Upper lobe of left lung (tissue), 6 donors: ENCODE results near the gene GRM3. TPM values are rescaled to one million over a fixed set of nuclear protein-coding genes. Genes with fewer than 3 reads are reported as not detected.

Experiments
- ATAC-seq, 2 donors: fragments of 200-7000 bp; cut with Tn5 transposase; one replicate each; pipeline ENCODE4 v1.9.1; 2022; ENCODE audit warnings: mild to moderate bottlenecking in 2 of 2, moderate library complexity in 2 of 2; ENCODE audit not compliant: low FRiP score in 2 of 2
- DNase-seq, 2 donors: peaks; one replicate each; pipeline ENCODE4 v3.0.0-alpha.2; 2019 to 2020
- H3K27ac ChIP-seq, 4 donors: fragments of 200-600 bp; sonication (generic); one replicate each; pipeline ENCODE4 v1.5.1; 2016 to 2019
- H3K27me3 ChIP-seq, 4 donors: fragments of 200-600 bp; sonication (generic); one replicate each; pipeline ENCODE4 v1.5.1; 2017 to 2019
- H3K36me3 ChIP-seq, 4 donors: fragments of 200-600 bp; sonication (generic); one replicate each; pipeline ENCODE4 v1.5.1; 2016 to 2019
- H3K4me1 ChIP-seq, 4 donors: fragments of 200-600 bp; sonication (generic); one replicate each; pipeline ENCODE4 v1.5.1; 2018 to 2019
- H3K4me3 ChIP-seq, 4 donors: fragments of 200-600 bp; sonication (generic); one replicate each; pipeline ENCODE4 v1.5.1; 2017 to 2019; ENCODE audit warnings: mild to moderate bottlenecking in 2 of 4, moderate library complexity in 1 of 4
- H3K9me3 ChIP-seq, 4 donors: fragments of 200-600 bp; sonication (generic); one replicate each; pipeline ENCODE4 v1.5.1; 2018 to 2019
- EP300 ChIP-seq, 4 donors: sonication (generic); formaldehyde crosslinking; IDR thresholded peaks; one replicate each; pipeline ENCODE4 v1.5.1; 2017; ENCODE audit warnings: antibody characterized with exemption in 4 of 4, control low read depth in 2 of 4
- POLR2A ChIP-seq, 4 donors: fragments of 450-650 bp; IDR thresholded peaks; one replicate each; pipeline ENCODE4 v1.5.1; 2016 to 2017; ENCODE audit warnings: antibody characterized with exemption in 4 of 4, mild to moderate bottlenecking in 2 of 4
- POLR2AphosphoS5 ChIP-seq, 2 donors: sonication (generic); formaldehyde crosslinking; IDR thresholded peaks; one replicate each; pipeline ENCODE4 v1.5.1; 2017; ENCODE audit warnings: antibody characterized with exemption in 2 of 2
- WGBS, 2 donors: methylation state at CpG; one replicate each; pipeline ENCODE4 v1.1.5; 2017 to 2018; 5-methylcytosine and 5-hydroxymethylcytosine counted together
- total RNA-seq, 6 donors: library from RNA; depleted of rRNA in 4 of 6; stranded (reverse); fragments of >200 nt in 4 of 6; gene quantifications; one replicate each; pipeline versions ENCODE4 v1.1.0 to v1.2.1, GENCODE V29; 2016 to 2021
- TF ChIP-seq, protein P1 (sequence below), 6 experiments: fragments of 450-650 bp in 4 of 6; fragments of 200-600 bp in 2 of 6; sonication (generic) in 2 of 6; IDR thresholded peaks; one replicate each; pipeline ENCODE4 v1.5.1; 2016 to 2019; ENCODE audit warnings: antibody characterized with exemption in 6 of 6
- donor health status: DM: no; HTN: no; CAD: no; lungs with moderate emphysema.
- donor health status: DM: no; HTN: yes; CAD: no; lungs with severe emphysema.

GRM3 gene
- total RNA-seq, 6 donors from 2014 or later: not detected

DNA sequence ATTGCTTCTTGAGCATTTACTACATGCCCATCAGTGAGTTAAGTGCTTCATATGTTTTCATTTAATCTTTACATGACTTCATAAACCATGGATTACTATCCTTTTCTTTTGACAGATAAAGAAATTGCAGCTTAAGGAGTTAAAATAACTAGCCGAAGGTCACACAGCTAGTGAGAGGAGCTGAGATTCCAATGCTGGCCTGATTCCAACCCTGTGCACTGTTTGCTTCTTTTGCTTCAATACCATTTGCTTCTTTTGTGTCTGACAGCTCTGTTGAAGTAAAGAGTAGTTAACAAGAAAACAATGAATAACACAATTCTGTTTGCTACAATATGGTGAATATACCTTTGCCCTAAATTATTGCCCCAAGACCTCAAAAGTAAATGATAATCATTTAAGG, 132.4 kb downstream of the GRM3 start:
- DNase-seq: no peak
- TF ChIP-seq, protein P1, sequence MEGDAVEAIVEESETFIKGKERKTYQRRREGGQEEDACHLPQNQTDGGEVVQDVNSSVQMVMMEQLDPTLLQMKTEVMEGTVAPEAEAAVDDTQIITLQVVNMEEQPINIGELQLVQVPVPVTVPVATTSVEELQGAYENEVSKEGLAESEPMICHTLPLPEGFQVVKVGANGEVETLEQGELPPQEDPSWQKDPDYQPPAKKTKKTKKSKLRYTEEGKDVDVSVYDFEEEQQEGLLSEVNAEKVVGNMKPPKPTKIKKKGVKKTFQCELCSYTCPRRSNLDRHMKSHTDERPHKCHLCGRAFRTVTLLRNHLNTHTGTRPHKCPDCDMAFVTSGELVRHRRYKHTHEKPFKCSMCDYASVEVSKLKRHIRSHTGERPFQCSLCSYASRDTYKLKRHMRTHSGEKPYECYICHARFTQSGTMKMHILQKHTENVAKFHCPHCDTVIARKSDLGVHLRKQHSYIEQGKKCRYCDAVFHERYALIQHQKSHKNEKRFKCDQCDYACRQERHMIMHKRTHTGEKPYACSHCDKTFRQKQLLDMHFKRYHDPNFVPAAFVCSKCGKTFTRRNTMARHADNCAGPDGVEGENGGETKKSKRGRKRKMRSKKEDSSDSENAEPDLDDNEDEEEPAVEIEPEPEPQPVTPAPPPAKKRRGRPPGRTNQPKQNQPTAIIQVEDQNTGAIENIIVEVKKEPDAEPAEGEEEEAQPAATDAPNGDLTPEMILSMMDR (IDR thresholded peaks at IDR 0.05): no peak
- TF ChIP-seq POLR2AphosphoS5 (IDR thresholded peaks at IDR 0.05): no peak
- TF ChIP-seq EP300 (IDR thresholded peaks at IDR 0.05): no peak
- no peak for TF ChIP-seq POLR2A (IDR thresholded peaks at IDR 0.05)
- H3K27ac ChIP-seq: no peak overlapping the region
- no peaks in the 10 kb centered on the region for H3K36me3 ChIP-seq
- no peaks in the 10 kb centered on the region for H3K4me1 ChIP-seq
- H3K9me3 ChIP-seq: no peaks in the 10 kb centered on the region
- WGBS, 2 donors: 29 to 37% methylated on average over 1 of the region's 1 CpG
- H3K27me3 ChIP-seq: no peaks in the 10 kb centered on the region
- ATAC-seq: no peak
- H3K4me3 ChIP-seq: no peak overlapping the region

DNA sequence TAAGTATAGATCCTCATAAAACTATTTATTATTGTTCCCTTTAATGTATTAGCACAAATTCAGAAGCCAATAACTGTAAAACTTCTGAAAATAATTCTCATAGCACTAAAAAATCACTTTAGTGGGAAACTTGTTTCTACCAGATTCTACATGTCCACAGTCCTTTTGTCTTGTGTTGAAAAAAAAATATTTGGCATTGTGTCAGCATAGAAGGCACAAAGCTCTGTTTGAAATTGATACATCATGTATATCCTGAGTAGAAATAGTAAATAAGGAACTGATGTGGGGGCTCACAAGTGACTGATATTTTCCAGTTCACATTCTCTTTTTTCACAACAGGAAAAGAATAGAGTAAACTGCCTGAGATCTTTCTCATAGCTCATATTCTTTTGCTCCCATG, 134.6 kb downstream of the GRM3 start:
- no peaks in the 10 kb centered on the region for H3K9me3 ChIP-seq
- H3K4me1 ChIP-seq: no peaks in the 10 kb centered on the region
- no peak overlapping the region for H3K4me3 ChIP-seq
- no peaks in the 10 kb centered on the region for H3K36me3 ChIP-seq
- no peaks in the 10 kb centered on the region for H3K27me3 ChIP-seq
- TF ChIP-seq POLR2AphosphoS5 (IDR thresholded peaks at IDR 0.05) (no peak), EP300 (IDR thresholded peaks at IDR 0.05) (no peak), POLR2A (IDR thresholded peaks at IDR 0.05) (no peak)
- TF ChIP-seq, protein P1 (IDR thresholded peaks at IDR 0.05): no peak
- H3K27ac ChIP-seq: no peak overlapping the region
- ATAC-seq (no peak), DNase-seq (no peak)

DNA sequence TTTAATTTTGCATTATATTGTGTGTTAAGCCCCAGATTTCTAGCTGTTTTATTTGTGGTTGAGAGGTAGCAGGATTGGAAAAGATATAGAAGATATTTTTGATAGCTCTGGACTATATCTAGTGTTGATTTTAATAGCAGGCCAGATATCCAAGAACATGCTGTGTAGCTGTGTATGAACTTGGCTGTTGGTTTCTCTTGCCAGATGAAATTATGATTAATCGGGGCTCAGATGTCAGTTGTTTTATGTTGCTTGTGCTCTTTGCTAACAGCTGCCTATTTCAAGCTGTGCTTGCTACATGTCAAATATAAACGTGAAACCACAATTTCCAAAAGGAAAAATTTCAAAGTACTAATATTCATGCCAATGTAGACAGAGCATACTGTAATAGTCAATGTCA, 141.1 kb downstream of the GRM3 start:
- Histone ChIP-seq H3K27me3 (no peaks in the 10 kb centered on the region), H3K27ac (no peak overlapping the region), H3K4me3 (no peak overlapping the region), H3K9me3 (no peaks in the 10 kb centered on the region), H3K4me1 (no peaks in the 10 kb centered on the region), H3K36me3 (no peaks in the 10 kb centered on the region)
- no peak for TF ChIP-seq EP300 (IDR thresholded peaks at IDR 0.05)
- TF ChIP-seq POLR2AphosphoS5 (IDR thresholded peaks at IDR 0.05): no peak
- TF ChIP-seq POLR2A (IDR thresholded peaks at IDR 0.05): no peak
- TF ChIP-seq, protein P1 (IDR thresholded peaks at IDR 0.05): no peak
- ATAC-seq: no peak
- no peak for DNase-seq
- WGBS, 2 donors: 76 to 85% methylated on average over 2 of the region's 2 CpGs

DNA sequence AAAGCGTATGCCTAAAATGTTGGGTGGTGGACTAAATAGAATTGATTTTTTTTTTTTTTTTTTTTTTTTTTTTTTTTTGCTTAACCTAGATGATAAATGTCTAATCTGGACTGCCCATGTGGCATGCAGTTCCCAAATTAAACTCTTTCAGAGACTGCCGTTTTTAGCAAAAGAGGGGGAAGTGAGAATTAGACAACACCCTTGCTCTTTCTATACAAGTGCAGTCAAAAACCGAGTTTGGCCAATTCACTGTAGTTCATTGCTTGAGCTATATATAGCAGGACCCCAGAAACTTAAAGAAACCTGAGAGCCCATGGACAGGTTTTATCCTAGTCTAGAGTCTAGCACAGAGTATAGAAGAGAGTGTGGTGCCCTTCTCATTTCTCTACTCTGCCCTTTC, 141.9 kb downstream of the GRM3 start:
- TF ChIP-seq POLR2AphosphoS5 (IDR thresholded peaks at IDR 0.05) (no peak), EP300 (IDR thresholded peaks at IDR 0.05) (no peak), POLR2A (IDR thresholded peaks at IDR 0.05) (no peak)
- TF ChIP-seq, protein P1 (IDR thresholded peaks at IDR 0.05): no peak
- Histone ChIP-seq H3K9me3 (no peaks in the 10 kb centered on the region), H3K27me3 (no peaks in the 10 kb centered on the region), H3K4me1 (no peaks in the 10 kb centered on the region), H3K4me3 (no peak overlapping the region), H3K27ac (no peak overlapping the region), H3K36me3 (no peaks in the 10 kb centered on the region)
- ATAC-seq (no peak), DNase-seq (no peak)
- WGBS, 2 donors: 55 to 64% methylated on average over 3 of the region's 3 CpGs

DNA sequence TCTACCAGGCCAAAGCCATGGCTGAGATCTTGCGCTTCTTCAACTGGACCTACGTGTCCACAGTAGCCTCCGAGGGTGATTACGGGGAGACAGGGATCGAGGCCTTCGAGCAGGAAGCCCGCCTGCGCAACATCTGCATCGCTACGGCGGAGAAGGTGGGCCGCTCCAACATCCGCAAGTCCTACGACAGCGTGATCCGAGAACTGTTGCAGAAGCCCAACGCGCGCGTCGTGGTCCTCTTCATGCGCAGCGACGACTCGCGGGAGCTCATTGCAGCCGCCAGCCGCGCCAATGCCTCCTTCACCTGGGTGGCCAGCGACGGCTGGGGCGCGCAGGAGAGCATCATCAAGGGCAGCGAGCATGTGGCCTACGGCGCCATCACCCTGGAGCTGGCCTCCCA, 142.7 kb downstream of the GRM3 start:
- Histone ChIP-seq H3K36me3 (no peaks in the 10 kb centered on the region), H3K4me1 (no peaks in the 10 kb centered on the region), H3K4me3 (no peak overlapping the region), H3K9me3 (no peaks in the 10 kb centered on the region), H3K27ac (no peak overlapping the region), H3K27me3 (no peaks in the 10 kb centered on the region)
- no peak for TF ChIP-seq EP300 (IDR thresholded peaks at IDR 0.05)
- no peak for TF ChIP-seq POLR2AphosphoS5 (IDR thresholded peaks at IDR 0.05)
- no peak for TF ChIP-seq POLR2A (IDR thresholded peaks at IDR 0.05)
- TF ChIP-seq, protein P1 (IDR thresholded peaks at IDR 0.05): no peak
- peak in 1 of 2 donors; percentile 71 for DNase-seq
- ATAC-seq: no peak
- 96 to 98% methylated on average over 8 to 36 of the region's 36 CpGs for WGBS, 2 donors
